Activated CD8-positive, alpha-beta T cell treated with anti-CD3 and anti-CD28 coated beads for 36 hours (primary cell): ENCODE results near the gene SLC9C2. TPM values are rescaled to one million over a fixed set of nuclear protein-coding genes. Genes with fewer than 3 reads are reported as not detected.

ENCODE experiments used
- ATAC-seq: fragments of 200-7000 bp; cut with Tn5 transposase; one replicate; pipeline ENCODE4 v1.10.0; 2021; ENCODE audit warnings: mild to moderate bottlenecking, moderate library complexity
- CTCF ChIA-PET: fragments of 350-600 bp; sonication (Branson Sonifier 250); formaldehyde crosslinking; loops from one replicate; lab custom pipeline; 2021; ENCODE audit warnings: antibody characterized with exemption; lab: Charles Lee
- POLR2A ChIA-PET: fragments of 350-600 bp; sonication (Branson Sonifier 250); formaldehyde crosslinking; loops from one replicate; lab custom pipeline; 2021; ENCODE audit warnings: antibody characterized with exemption; lab: Charles Lee
- DNase-seq: peaks from one replicate; pipeline ENCODE4 v3.0.0-alpha.2; 2020
- H3K27ac Mint-ChIP-seq: one replicate; pipeline ENCODE4 v1.8.0; 2021; ENCODE audit warnings: mild to moderate bottlenecking, mixed read lengths
- H3K27me3 Mint-ChIP-seq: one replicate; pipeline ENCODE4 v1.8.0; 2021; ENCODE audit warnings: mixed read lengths
- H3K36me3 Mint-ChIP-seq: one replicate; pipeline ENCODE4 v1.8.0; 2021; ENCODE audit warnings: low read depth, mixed read lengths
- H3K4me1 Mint-ChIP-seq: one replicate; pipeline ENCODE4 v1.8.0; 2021; ENCODE audit warnings: low read depth, mixed read lengths
- H3K4me3 Mint-ChIP-seq: one replicate; pipeline ENCODE4 v1.8.0; 2021; ENCODE audit warnings: mild to moderate bottlenecking, moderate library complexity, mixed read lengths
- H3K9me3 Mint-ChIP-seq: one replicate; pipeline ENCODE4 v1.8.0; 2021; ENCODE audit warnings: mixed read lengths
- intact Hi-C: fragments of 100-400 bp; cut with micrococcal nuclease; formaldehyde crosslinking; loops from one replicate; pipeline ENCODE4 v1.10.0; 2022
- total RNA-seq, 2 experiments: library from RNA; stranded (reverse); gene quantifications; one replicate each; pipeline ENCODE4 v1.2.3, GENCODE V29; 2021
- TF ChIP-seq, protein P1 (sequence below): fragments of 200-600 bp; IDR thresholded peaks from one replicate; pipeline ENCODE4 v1.8.0; 2022; ENCODE audit warnings: antibody characterized with exemption, mild to moderate bottlenecking

SLC9C2 gene
- total RNA-seq, 2 experiments from 2014 or later, result not detected

DNA sequence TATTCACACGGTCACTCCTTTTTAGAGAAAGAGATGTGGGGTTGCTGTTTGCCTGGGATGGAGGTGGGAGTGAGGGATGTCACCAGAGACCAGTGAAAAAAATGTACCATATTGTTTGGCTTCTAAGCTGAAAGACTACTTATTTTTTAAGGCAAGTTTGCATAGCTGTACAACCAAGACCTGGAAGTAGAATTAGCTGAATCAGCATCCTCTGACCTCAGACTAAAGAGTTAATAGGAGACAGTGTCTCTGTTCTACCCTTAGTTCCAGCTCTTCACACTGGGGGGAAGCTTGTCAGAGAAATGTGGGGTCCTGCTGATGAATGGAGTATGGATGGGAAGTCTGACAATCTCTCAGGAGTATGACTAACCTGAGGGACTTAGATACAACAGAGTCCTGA is 41.6 kb downstream of the SLC9C2 start:
- ChIA-PET POLR2A (no interaction called here), CTCF (interaction anchor here (1.0 kb wide), 1 partner anchor 130 kb away, joined by 3 read pairs; no protein-coding TSS in a partner anchor)
- Mint-ChIP-seq H3K27me3 (no peaks in the 10 kb centered on the region), H3K27ac (no peak overlapping the region), H3K9me3 (no peaks in the 10 kb centered on the region), H3K4me3 (no peak overlapping the region), H3K4me1 (peaks cover 7% of the 10 kb centered on the region), H3K36me3 (no peaks in the 10 kb centered on the region)
- ATAC-seq (no peak), DNase-seq (no peak)
- intact Hi-C loops, result no loop called here
- TF ChIP-seq, protein P1, sequence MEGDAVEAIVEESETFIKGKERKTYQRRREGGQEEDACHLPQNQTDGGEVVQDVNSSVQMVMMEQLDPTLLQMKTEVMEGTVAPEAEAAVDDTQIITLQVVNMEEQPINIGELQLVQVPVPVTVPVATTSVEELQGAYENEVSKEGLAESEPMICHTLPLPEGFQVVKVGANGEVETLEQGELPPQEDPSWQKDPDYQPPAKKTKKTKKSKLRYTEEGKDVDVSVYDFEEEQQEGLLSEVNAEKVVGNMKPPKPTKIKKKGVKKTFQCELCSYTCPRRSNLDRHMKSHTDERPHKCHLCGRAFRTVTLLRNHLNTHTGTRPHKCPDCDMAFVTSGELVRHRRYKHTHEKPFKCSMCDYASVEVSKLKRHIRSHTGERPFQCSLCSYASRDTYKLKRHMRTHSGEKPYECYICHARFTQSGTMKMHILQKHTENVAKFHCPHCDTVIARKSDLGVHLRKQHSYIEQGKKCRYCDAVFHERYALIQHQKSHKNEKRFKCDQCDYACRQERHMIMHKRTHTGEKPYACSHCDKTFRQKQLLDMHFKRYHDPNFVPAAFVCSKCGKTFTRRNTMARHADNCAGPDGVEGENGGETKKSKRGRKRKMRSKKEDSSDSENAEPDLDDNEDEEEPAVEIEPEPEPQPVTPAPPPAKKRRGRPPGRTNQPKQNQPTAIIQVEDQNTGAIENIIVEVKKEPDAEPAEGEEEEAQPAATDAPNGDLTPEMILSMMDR, result no peak

DNA sequence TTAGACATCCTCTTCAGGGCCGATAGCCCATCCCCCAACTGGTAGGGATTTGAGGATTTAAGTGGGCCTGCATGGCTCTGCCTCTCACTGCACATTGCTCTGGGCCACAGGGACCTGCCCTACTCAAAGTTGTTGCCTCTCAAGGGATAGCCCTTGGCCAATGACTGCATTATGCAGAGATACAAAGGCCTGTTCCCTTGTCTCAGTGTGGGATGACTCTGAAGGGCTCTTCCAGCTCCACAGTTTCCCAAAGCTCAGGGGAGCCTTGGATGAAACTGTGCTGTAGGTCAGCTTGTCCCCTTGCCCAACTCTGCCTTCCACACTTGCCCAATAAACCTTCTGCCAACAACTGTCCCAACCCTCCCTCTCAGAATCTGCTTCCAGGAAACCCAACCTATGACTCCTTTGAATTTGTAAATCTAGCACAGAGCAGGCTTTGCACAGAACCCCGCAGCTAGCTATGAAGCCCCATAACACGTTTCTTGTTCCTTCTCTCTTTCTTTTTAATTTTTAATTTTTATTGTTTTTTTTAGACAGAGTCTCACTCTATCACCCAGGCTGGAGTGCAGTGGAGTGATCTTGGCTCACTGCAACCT is 42.5 kb downstream of the SLC9C2 start:
- H3K4me1 Mint-ChIP-seq, result peaks cover 9% of the 10 kb centered on the region
- ChIA-PET CTCF (no interaction called here), POLR2A (interaction anchor here (0.9 kb wide), 1 partner anchor 263 kb away, joined by 3 read pairs; no protein-coding TSS in a partner anchor)
- no peaks in the 10 kb centered on the region for H3K9me3 Mint-ChIP-seq
- no peaks in the 10 kb centered on the region for H3K36me3 Mint-ChIP-seq
- TF ChIP-seq, protein P1, result no peak
- ATAC-seq, result no peak
- H3K27ac Mint-ChIP-seq, result no peak overlapping the region
- H3K27me3 Mint-ChIP-seq, result no peaks in the 10 kb centered on the region
- intact Hi-C loops, result no loop called here
- H3K4me3 Mint-ChIP-seq, result no peak overlapping the region
- no peak for DNase-seq

DNA sequence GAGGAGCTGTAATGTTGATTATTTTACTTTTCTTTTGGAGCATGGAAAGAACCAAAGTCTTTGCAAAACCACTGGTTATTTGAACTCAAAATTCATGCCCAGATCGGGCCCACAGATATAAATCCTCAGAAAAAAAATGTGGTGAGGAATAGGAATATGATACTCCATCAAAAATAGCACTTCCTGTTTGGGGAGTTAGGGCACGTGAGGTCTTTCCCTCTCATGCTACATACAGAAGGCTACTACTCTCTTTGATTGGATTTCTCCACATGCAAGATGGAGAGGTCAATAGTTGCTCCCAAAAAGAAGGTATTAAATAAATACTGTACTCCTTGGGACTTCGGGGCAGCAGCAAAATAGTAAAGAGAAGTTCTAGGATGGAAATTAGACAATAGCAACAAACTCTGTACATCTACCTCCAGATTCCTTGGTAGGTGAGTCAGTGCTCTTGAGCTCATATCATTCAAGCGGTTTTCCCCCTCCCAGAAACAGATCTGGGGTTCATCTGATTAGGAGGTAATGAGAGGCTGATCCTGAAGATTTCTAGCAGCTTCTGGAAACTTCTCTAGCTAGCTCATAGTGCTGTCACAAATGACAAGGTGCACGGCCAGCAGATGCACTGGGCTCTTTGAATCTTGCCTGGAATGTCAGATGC is 47.1 kb downstream of the SLC9C2 start:
- Mint-ChIP-seq H3K4me1 (peaks cover 50% of the 10 kb centered on the region), H3K27me3 (no peaks in the 10 kb centered on the region), H3K36me3 (no peaks in the 10 kb centered on the region), H3K9me3 (no peaks in the 10 kb centered on the region), H3K27ac (no peak overlapping the region), H3K4me3 (no peak overlapping the region)
- intact Hi-C loops, result no loop called here
- DNase-seq (no peak), ATAC-seq (no peak)
- ChIA-PET POLR2A (interaction anchor here (0.6 kb wide), 1 partner anchor 520 kb away, joined by 3 read pairs; no protein-coding TSS in a partner anchor), CTCF (no interaction called here)
- TF ChIP-seq, protein P1, result no peak

DNA sequence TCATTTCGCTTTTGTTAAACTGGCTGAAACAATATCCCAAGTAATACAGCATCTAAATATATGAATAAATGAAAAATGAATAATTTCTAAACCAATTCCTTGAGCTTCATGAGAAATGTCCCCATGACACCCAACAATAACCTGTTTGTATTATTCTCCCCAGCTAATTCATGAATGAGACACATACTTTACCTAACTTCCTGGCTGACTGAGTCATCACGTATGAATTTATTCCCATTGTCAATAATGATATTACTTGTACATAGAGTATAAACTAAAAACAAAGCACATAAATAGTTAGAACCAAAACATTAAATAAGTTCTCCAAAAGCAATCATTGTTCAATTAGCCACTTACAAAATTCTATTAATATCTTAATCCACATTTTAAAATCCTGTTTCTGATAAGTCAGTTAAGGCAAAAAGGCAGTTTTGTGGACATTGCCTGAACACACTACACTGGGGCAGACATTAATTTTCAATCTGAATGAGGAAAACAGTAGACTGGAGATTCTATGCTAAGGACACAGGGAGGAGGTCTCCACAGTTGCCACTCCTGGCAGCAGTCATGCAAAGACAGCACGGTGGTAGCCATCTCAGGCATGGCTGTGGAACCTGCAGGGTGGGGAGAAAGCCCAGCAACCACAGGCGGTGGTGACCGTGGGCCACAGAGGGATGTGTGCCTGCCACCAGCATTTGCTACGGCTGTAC is 48.2 kb downstream of the SLC9C2 start:
- H3K4me1 Mint-ChIP-seq, result peaks cover 55% of the 10 kb centered on the region
- TF ChIP-seq, protein P1, result no peak
- no peak overlapping the region for H3K4me3 Mint-ChIP-seq
- ATAC-seq (no peak), DNase-seq (no peak)
- POLR2A ChIA-PET, result interaction anchor here (0.6 to 1.0 kb wide), 2 partner anchors 78 to 521 kb away, joined by 3 read pairs; no protein-coding TSS in a partner anchor
- CTCF ChIA-PET, result no interaction called here
- H3K27me3 Mint-ChIP-seq, result no peaks in the 10 kb centered on the region
- H3K36me3 Mint-ChIP-seq, result no peaks in the 10 kb centered on the region
- no peak overlapping the region for H3K27ac Mint-ChIP-seq
- intact Hi-C loops, result no loop called here
- H3K9me3 Mint-ChIP-seq, result no peaks in the 10 kb centered on the region
